ENCODE results near the gene HOXB5.

HOXB5 gene

DNA sequence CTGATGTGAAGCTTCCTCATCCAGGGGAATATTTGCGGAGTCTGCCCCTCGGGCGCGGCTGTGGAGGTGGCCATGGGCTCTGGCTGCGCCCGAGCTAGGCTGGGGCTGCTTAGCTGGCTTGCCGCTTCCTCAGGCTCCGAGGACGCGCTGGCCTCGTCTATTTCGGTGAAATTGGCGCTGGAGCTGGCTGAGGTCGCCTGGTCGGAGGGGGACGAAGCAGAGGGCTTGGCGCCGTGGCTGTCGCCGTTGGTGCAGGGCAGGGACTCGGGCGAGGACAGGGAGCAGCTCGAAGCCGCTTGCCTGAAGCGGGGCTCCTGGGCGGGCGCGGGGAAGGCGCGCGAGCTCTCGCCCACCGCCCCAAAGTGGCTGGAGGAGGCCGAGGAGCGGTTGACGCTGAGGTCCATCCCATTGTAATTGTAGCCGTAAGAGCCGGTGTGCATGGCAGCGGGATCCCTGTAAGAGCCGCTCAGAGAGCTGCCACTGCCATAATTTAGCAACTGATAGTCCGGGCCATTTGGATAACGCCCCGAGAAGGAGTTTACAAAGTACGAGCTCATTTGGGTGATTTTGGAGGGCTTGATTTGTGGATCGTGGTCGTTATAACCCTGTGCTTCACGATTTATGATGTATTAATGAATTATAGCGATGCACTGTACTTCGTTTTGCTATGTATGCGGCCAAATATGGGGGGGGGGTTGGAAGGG is at the start of gene HOXB5:
Gene HOXB5 (minus strand): TSS at position 654 of the 704 bp plus-strand sequence. CDS start 97 bp downstream, at position 557.
- no peak for FAIRE-seq

DNA sequence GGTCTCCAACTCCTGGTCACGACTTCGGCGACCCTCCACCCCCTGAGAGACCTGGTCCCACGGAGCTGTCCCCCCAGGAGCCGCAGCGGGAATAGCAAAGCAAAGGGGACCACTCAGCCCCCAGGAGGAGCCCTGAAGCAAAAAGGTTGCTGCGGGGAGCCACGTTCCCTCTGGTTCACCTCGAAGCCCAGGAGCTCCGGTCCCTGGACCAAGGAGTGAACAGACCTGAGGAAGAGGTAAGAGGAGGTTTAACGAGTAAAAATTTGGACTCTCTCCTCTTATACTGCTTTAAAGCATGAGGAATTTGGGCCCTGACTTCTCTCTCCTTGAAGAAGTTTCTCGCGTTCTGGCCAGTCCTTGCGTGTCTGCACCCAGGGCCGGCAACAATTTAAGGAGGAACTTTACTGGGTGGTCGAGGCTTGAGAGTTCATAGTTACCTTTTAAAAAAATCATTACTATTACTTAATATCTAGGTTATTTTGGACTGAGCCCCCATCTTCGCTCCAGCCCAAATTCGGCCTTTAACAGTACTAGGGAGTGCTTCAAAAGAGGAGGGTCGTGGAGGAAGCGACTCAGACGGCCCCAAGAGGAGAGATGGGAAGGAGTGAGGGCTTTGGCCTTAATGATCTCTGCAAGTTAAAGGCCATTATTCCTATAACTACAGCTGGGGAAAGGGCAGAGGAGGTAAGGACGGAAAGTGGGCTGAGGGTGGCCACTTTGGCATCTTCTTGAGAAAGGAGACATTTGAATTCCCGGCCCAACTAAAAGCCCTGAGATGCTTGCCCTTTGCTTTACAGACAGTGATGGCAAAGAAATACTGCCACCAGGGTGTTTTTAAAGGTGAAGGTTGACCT is 49.5 kb upstream of the HOXB5 start:
- no peak for FAIRE-seq

- FAIRE-seq, result no peak
These were observed 48.7 kb upstream of the HOXB5 start for GRCh38 chr17:48642059-48642842.

GRCh38 chr17:48641541-48642058 is 48.0 kb upstream of the HOXB5 start:
- no peak for FAIRE-seq

DNA sequence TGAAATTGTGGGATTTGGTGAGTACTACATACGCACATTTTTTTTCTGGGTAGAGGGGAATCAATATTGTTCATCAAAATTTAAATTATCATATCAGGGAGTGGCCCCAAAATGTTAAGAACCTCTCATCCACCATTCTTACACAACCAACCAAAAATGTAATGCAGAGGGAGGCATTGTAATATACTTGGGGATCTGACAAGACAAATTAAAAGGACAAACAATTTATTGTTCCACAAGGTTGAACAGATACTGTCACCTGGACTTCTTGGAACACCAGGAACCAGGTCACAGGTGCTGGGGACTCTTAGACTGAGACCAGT is 47.2 kb upstream of the HOXB5 start:
- no peak for FAIRE-seq

- no peak for FAIRE-seq
These were observed 46.6 kb upstream of the HOXB5 start for GRCh38 chr17:48639982-48640857.

- no peak for FAIRE-seq
These were observed 45.6 kb upstream of the HOXB5 start for GRCh38 chr17:48639136-48639535.

DNA sequence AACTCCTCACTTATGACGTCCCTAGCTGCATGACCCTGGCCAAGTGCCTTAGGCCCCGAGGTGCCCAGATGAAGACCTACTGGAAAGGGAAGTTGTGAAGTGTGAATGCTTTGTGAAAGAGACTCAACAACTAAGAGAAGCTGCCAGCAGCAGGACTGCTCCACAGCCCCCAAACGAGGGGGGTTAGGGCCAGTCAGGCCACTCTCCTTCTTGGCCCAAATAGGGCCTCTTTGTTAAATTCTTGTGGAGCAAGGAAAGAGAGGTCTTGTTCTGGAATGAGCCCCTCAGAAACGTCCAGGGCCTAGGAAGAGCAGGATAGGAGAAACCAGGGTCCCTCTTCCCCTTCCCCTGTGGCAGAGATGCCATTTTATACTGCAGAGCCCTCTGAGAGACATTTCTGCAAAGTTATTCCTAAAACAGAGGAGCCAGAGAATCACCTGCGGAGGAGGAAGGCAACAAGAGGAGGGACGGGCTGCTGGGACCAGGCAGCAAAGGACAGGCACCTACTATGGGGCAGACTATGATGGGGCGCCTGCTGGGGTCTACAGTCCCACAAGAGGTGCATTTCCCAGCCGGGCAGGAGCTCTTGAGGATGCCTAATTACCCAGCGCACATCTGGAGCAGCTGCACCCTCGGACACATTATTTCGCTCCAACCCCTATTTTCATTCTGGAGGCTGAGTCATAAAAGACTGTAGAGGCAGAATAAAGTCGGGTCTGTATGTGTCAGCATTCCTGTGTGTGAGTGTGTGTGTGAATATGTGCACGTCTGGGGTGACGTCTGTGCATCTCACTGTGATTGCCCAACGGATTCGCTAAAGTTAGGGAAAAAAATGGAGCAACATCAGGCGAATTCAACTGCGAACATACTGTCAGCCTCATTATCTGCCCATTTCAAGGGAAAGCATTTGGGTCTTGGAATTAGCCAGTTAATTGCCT is 44.0 kb upstream of the HOXB5 start:
- FAIRE-seq, result no peak

DNA sequence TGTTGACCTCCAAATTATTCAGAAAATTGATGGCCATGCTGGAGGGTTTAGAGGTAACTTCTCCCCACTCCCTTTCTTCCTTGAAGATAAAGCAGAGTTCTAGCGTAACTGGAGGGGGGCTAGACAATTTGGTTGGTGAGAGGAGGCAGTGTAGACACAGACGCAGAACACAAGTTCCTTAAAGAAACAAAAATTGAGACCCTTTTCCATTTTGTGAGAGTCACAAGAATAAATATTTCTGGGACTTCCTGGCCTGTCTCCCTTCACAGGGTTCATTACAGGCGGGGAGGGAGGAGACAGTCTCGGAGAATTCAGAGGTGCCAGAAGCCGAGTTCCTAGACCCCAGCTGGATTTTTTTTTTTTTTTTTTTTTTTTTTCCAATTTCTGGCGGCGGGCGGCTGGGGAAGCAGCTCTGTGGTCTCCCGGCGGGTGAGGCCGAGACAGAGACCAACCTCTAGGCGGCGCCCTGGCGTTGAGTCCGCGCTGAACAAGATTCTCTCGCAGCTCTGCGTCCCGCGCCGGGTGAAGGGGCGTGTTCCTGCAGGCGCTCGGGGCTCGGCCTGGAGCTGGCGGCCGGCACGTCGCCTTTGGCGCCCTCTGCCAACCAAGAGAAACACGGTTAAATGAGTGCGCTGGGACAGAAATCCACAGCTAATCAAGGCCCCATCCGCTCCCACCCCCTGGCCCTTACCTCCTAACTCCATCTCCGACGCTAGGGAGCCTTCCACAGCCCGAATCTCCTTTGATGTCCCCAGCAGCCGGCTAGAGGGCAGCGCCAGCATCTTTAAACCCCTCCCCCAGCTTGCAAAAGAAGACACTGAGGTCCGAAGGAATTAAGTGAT is 42.8 kb upstream of the HOXB5 start:
- no peak for FAIRE-seq

DNA sequence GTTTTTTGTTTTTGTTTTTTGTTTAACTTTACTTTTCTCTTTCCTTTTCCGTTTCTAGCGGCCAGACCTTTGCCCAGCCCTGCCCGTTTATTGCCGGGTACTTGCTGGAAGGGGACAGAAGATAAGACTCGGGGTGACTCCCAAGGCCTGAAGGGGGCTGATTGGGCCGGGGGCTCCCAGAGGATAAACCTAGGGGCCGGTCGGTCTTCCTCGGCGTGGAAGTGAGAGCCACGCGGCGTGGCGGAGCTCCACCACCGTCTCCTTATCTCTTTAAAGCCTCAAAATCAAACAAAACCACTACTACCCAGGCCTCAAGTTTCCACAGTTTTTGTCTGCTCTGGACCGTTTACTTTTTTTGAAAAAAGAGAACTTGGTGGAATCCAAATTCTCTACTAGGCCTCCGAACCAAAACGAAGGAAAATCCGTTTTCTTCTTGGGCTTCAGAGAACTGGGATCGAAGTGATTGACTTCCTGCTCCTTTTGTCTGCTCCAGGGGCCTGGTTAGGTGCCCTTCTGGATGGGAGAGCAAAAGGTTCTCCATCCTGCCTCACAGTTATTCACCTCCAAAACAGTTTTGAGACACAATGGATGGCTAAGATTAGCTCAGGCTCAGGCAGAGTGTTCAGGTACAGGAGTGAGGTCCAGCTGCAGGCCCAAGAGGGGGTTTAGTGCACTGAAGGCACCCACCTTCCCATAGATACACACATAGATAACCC is 41.1 kb upstream of the HOXB5 start:
- FAIRE-seq, result no peak

GRCh38 chr17:48633266-48633677 is 39.7 kb upstream of the HOXB5 start:
- FAIRE-seq, result no peak

GRCh38 chr17:48632579-48633265 is 39.1 kb upstream of the HOXB5 start:
- no peak for FAIRE-seq

- no peak for FAIRE-seq
These were observed 38.4 kb upstream of the HOXB5 start for GRCh38 chr17:48631693-48632578.

DNA sequence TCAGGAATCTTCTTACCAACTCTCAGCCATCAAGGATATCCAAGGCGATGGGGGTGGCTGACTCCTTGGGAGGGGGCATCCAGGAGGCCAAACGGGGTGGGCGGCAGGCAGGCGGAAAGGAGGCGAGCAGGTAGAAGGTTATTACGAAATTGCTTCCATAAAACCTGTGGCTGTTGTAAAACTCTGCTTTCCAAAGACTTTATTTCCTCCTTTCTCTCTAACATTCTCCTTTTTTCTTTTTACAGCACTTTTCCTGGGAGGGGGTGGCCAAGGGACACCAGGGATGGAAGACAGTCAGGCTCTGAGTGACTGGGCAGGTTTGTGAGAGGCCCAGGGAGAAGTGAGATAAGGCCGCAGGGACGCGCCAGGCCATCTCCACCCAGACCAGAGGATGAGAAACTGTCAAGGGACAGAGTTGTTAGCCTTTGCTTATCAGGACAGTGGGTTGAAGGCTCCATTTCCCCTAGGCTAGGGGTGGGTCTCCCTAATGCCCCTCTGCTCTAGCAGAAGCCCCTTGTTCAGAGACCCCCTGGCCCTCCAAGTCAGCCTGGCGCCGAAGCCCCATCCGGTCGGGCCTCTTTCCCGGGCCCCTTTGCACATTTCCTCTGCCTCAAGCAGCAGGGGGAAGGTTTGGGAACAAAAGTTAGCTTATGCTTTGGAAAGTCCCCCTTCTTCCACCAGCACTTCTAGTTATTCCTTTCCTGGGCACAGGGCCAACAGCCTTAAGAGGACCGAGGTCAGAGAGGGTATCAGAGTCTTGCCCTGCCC is 37.5 kb upstream of the HOXB5 start:
- FAIRE-seq, result no peak

DNA sequence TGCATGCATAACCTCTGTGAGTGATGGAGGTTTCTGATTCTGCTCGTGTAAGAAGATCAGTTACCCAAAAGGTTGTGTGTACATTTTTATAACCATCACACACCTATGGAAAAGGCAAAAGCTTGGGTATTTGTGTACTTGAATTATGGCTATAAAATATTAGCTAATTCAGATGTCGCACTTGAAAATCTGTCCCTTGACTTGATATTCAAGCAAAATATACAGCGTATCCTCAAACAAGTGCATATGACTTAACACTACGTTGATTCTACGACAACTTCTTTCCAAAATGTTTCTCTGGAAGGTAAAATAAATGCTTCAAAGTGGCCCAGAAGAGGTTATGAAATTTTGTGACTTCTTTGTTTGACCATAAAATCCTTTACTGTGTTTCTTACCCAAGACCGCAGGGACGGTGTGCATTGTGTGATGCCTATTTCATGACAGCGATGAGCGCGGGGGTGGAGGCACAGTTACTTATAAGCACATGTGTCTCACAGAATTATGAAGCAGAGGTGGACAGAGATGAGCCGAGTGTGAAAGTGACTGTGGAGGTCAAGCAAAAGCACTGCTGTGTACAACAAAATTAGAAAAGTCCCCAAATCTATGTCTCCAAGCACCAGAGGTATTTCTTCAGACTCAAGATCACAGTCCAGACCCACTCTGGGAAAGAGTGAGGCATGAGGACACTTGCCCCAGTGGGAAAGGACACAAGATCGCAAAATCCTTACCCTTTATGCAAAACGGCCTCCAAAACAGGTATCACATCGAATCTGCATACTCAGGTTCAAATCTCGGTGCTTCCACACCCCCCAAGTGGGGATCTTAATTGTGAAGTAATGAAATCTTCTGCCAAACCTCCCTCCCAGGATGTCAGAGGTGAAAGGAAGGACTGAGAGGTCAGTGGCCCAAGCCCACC is 36.7 kb upstream of the HOXB5 start:
- FAIRE-seq, result no peak

DNA sequence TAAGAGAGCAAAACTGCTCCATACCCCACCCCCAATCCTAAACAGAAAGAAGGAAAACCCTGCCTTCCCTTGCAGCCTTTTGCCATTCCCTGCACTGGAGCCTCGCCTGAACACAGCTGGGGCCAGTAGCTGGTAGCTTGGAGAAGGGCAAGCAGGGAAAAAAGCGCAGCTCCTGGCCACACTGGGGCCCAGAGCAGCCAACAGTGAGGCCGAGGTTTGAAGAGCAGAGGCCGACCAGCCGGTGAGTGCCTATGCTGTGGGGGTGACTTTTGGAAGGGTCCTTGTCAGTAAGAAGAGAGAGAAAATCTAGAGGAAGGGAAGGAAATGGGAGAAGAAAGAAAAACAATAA is 35.8 kb upstream of the HOXB5 start:
- no peak for FAIRE-seq
